ENCODE measurements around the gene CTDSPL. TPM values are rescaled to one million over a fixed set of nuclear protein-coding genes. Genes with fewer than 3 reads are reported as not detected.

Gene CTDSPL
- total RNA-seq, 1 experiment from 2014 or later, result 34.4 TPM

GRCh38 chr3:37891227-37891626 lies 29.5 kb downstream of the CTDSPL start:
- TF ChIP-seq ATF3 (IDR thresholded peaks at IDR 0.05) (no peak), POLR2AphosphoS5 (IDR thresholded peaks at IDR 0.05; ENCODE audit: low read depth, low read length) (no peak), SRF (IDR thresholded peaks at IDR 0.05; ENCODE audit: low read depth) (no peak), CBX3 (IDR thresholded peaks at IDR 0.05; ENCODE audit: low read depth) (no peak), CEBPB (IDR thresholded peaks at IDR 0.05; ENCODE audit: low read depth) (no peak), REST (IDR thresholded peaks at IDR 0.05; ENCODE audit: low read depth) (no peak), FOSL1 (IDR thresholded peaks at IDR 0.05; ENCODE audit: low read depth) (no peak), MAX (IDR thresholded peaks at IDR 0.05) (no peak), ZBTB33 (IDR thresholded peaks at IDR 0.05; ENCODE audit: extremely low read depth, insufficient replicate concordance, low read length) (no peak), TCF7L2 (IDR thresholded peaks at IDR 0.05; ENCODE audit: borderline replicate concordance, extremely low read depth, insufficient read depth, insufficient read length) (no peak), YY1 (IDR thresholded peaks at IDR 0.05; ENCODE audit: extremely low read depth, insufficient replicate concordance, low read depth, low read length) (no peak)
- no peak for ATAC-seq
- Histone ChIP-seq H2AFZ (ENCODE audit: low read depth, low read length, poor library complexity, severe bottlenecking) (no peak overlapping the region), H3K4me3 (replicated peaks in 1 of 2; ENCODE audit: low read depth in 1 of 2, low read length in 2 of 2) (no peak overlapping the region), H4K20me1 (ENCODE audit: insufficient read depth) (peaks cover 5% of the 10 kb centered on the region; the same call in 1 of the 2 replicates), H3K27ac (ENCODE audit: low read depth, low read length) (no peak overlapping the region), H3K9me2 (ENCODE audit: insufficient read depth) (no peaks in the 10 kb centered on the region), H3K4me2 (ENCODE audit: low read length) (no peak overlapping the region), H3K27me3 (ENCODE audit: insufficient read depth, low read length) (no peaks in the 10 kb centered on the region), H3K4me1 (ENCODE audit: control insufficient read depth in 1 of 2, insufficient read depth in 2 of 2, low read length in 2 of 2) (peaks cover 3 to 4% of the 10 kb centered on the region in 2 experiments; a peak in 1 of 4 replicates), H3K36me3 (ENCODE audit: control insufficient read depth in 1 of 2, insufficient read depth in 2 of 2, low read length in 2 of 2) (no peaks in the 10 kb centered on the region), H3K9ac (ENCODE audit: low read length) (no peak overlapping the region), H3K79me2 (ENCODE audit: insufficient read depth, low read length) (peaks cover 41% of the 10 kb centered on the region), H3K9me3 (ENCODE audit: control insufficient read depth in 1 of 2, insufficient read depth in 1 of 2, low read depth in 1 of 2, low read length in 2 of 2) (no peaks in the 10 kb centered on the region)
- RAD21 ChIA-PET (ENCODE audit: low non-redundant PET in 1 of 2, low total read pairs in 2 of 2, uncharacterized antibody in 2 of 2, unreplicated experiment in 2 of 2), result no interaction called here
- no TSS peak for BruUV-seq (replicated peaks)
- CTCF ChIA-PET, result no interaction called here
- no peak for DNase-seq (ENCODE audit: low read depth, low spot score)
- POLR2A ChIA-PET, result no interaction called here
- intact Hi-C loops (cut with micrococcal nuclease), result no loop called here

Measured in HCT116 (cell line).